Keratinocyte (primary cell): ENCODE measurements around the gene PER1.

ENCODE experiments used
- CTCF ChIP-seq, 3 experiments: IDR thresholded peaks in 1 of 3; conservative IDR thresholded peaks in 1 of 3; optimal IDR thresholded peaks in 1 of 3; 2 replicates in 2 of 3; 3 replicates in 1 of 3; pipeline versions ENCODE3 to v1.5.1; 2011; ENCODE audit warnings: low read length in 3 of 3, mild to moderate bottlenecking in 3 of 3, moderate library complexity in 2 of 3, control low read depth in 1 of 3, inconsistent platforms in 1 of 3; ENCODE audit not compliant: insufficient read depth in 2 of 3; ENCODE audit errors: extremely low read depth in 1 of 3
- EZH2 ChIP-seq: IDR thresholded peaks from one replicate; pipeline ENCODE4 v1.6.1; 2012; ENCODE audit warnings: inconsistent platforms, mild to moderate bottlenecking, low read length, moderate library complexity

GRCh38 chr17:8117980-8118768, 34.0 kb downstream of the PER1 start, which contains the start of gene ALOXE3:
- TF ChIP-seq CTCF (optimal IDR thresholded peaks at IDR 0.05 in 1 of 3, IDR thresholded peaks at IDR 0.05 in 1 of 3, conservative IDR thresholded peaks at IDR 0.05 in 1 of 3; ENCODE audit: extremely low read depth in 1 of 3, insufficient read depth in 2 of 3, low read length in 3 of 3) (no peak), EZH2 (no peak)
